H1 (cell line): ENCODE results near the gene NFAT5. TPM values are rescaled to one million over a fixed set of nuclear protein-coding genes. Genes with fewer than 3 reads are reported as not detected.

ENCODE experiments used
- BACH1 ChIP-seq: IDR thresholded peaks from 2 replicates; pipeline ENCODE4 v1.6.1; 2012; ENCODE audit warnings: low read length, improper control_type of control experiment
- BCL11A ChIP-seq, 2 experiments: IDR thresholded peaks; one replicate each; pipeline ENCODE4 v1.6.1; 2011; ENCODE audit warnings: low read depth in 2 of 2, low read length in 2 of 2, mild to moderate bottlenecking in 2 of 2
- CBX8 ChIP-seq: fragments of 300-800, 300-1000 bp; sonication (generic); IDR thresholded peaks from 2 replicates; pipeline ENCODE4 v1.7.1; 2016; ENCODE audit warnings: low read depth, low read length, borderline replicate concordance
- CHD7 ChIP-seq: fragments of 300-600 bp; sonication (generic); IDR thresholded peaks from 2 replicates; pipeline ENCODE4 v1.7.1; 2012; ENCODE audit warnings: low read length, moderate library complexity, mild to moderate bottlenecking, inconsistent platforms; ENCODE audit not compliant: insufficient replicate concordance
- EGR1 ChIP-seq: IDR thresholded peaks from 2 replicates; pipeline ENCODE4 v1.6.1; 2011; ENCODE audit warnings: low read depth, low read length, borderline replicate concordance
- GABPA ChIP-seq: IDR thresholded peaks from 2 replicates; pipeline ENCODE4 v1.6.1; 2011; ENCODE audit warnings: mild to moderate bottlenecking, low read length, moderate library complexity, borderline replicate concordance; ENCODE audit not compliant: insufficient read depth
- GTF2F1 ChIP-seq: IDR thresholded peaks from 2 replicates; pipeline ENCODE4 v1.6.1; 2012; ENCODE audit warnings: low read depth, low read length, improper control_type of control experiment, borderline replicate concordance
- RNF2 ChIP-seq: fragments of 200-900, 300-1000 bp; sonication (generic); IDR thresholded peaks from 2 replicates; pipeline ENCODE4 v1.7.1; 2016; ENCODE audit warnings: borderline replicate concordance, low read depth, mild to moderate bottlenecking, antibody characterized with exemption, low read length; ENCODE audit not compliant: poor library complexity, severe bottlenecking; ENCODE audit errors: missing control alignments
- SIN3A ChIP-seq, 2 experiments: IDR thresholded peaks in 1 of 2; conservative IDR thresholded peaks in 1 of 2; 2 replicates each; pipeline ENCODE4 v1.6.1; 2011 to 2012; ENCODE audit warnings: low read length in 2 of 2, improper control_type of control experiment in 1 of 2, low read depth in 1 of 2, mild to moderate bottlenecking in 1 of 2
- TAF1 ChIP-seq: IDR thresholded peaks from 2 replicates; pipeline ENCODE4 v1.6.1; 2011; ENCODE audit warnings: mild to moderate bottlenecking, low read depth, low read length
- TAF7 ChIP-seq: optimal IDR thresholded peaks from 2 replicates; pipeline ENCODE3; 2011; ENCODE audit warnings: low read depth, mild to moderate bottlenecking, inconsistent platforms, low read length, moderate library complexity, borderline replicate concordance
- polyA plus RNA-seq, 7 experiments: library from polyadenylated mRNA; depleted of rRNA in 3 of 7; stranded (reverse) in 5 of 7; unstranded in 2 of 7; fragments of >200 nt in 5 of 7; fragments of 200-250 nt in 2 of 7; gene quantifications; 1 replicate in 5 of 7; 2 replicates in 1 of 7; 4 replicates in 1 of 7; pipeline versions ENCODE4 v1.2.1 to v1.2.3, GENCODE V29; 2011 to 2013; ENCODE audit warnings: missing spikeins in 2 of 7, mixed read lengths in 2 of 7
- total RNA-seq: library from RNA; stranded (reverse); fragmentation: NEBNext Ultra II Directional; extraction: Animal tissue kit (Norgen Biotek cat#: 25700); gene quantifications from 2 replicates; pipeline ENCODE4 v1.2.1, GENCODE V29; 2021

Gene NFAT5
- total and polyA plus RNA-seq, 2 of the 8 experiments (the other 6 are each of a cell fraction or from before 2014, with no cell fraction given): 8.9 to 29.0 TPM

- TF ChIP-seq CHD7: no peak
- TF ChIP-seq SIN3A (conservative IDR thresholded peaks at IDR 0.05 in 1 of 2, IDR thresholded peaks at IDR 0.05 in 1 of 2; ENCODE audit: low read depth in 1 of 2, low read length in 2 of 2): no peak
- no peak for TF ChIP-seq RNF2
- no peak for TF ChIP-seq BACH1
- TF ChIP-seq GABPA: no peak
- TF ChIP-seq TAF1: no peak
- TF ChIP-seq CBX8: no peak
- no peak for TF ChIP-seq GTF2F1
- no peak for TF ChIP-seq EGR1
- no peak for TF ChIP-seq BCL11A (IDR thresholded peaks at IDR 0.05; ENCODE audit: low read depth in 2 of 2, low read length in 2 of 2)
- no peak for TF ChIP-seq TAF7
These were observed 136.1 kb downstream of the NFAT5 start (continued) for GRCh38 chr16:69701866-69702265.
